PFSK-1 (cell line): ENCODE data around the gene RGS4.

Source experiments
- FOXP2 ChIP-seq: optimal IDR thresholded peaks from 2 replicates; pipeline ENCODE3; 2011; ENCODE audit warnings: borderline replicate concordance, control low read depth, inconsistent platforms; ENCODE audit not compliant: insufficient read depth; ENCODE audit errors: extremely low read length, extremely low read depth
- POLR2AphosphoS5 ChIP-seq: IDR thresholded peaks from 2 replicates; pipeline ENCODE4 v1.6.1; 2012; ENCODE audit warnings: low read depth, mild to moderate bottlenecking, control low read depth, low read length, moderate library complexity
- SIN3A ChIP-seq: IDR thresholded peaks from 2 replicates; pipeline ENCODE4 v1.6.1; 2012; ENCODE audit warnings: mild to moderate bottlenecking, low read length, moderate library complexity, borderline replicate concordance; ENCODE audit not compliant: insufficient read depth
- TAF1 ChIP-seq: IDR thresholded peaks from 2 replicates; pipeline ENCODE4 v1.6.1; 2012; ENCODE audit warnings: low read length, control low read depth, borderline replicate concordance; ENCODE audit not compliant: insufficient read depth
- TF ChIP-seq, protein P1 (sequence below), 2 experiments: IDR thresholded peaks; 2 replicates each; pipeline versions ENCODE4 v1.6.1 to v1.8.0; 2011 to 2012; ENCODE audit warnings: low read depth in 2 of 2, low read length in 2 of 2, control low read depth in 1 of 2, inconsistent platforms in 1 of 2, mild to moderate bottlenecking in 1 of 2, moderate library complexity in 1 of 2; ENCODE audit not compliant: insufficient read depth in 1 of 2

The RGS4 gene

DNA sequence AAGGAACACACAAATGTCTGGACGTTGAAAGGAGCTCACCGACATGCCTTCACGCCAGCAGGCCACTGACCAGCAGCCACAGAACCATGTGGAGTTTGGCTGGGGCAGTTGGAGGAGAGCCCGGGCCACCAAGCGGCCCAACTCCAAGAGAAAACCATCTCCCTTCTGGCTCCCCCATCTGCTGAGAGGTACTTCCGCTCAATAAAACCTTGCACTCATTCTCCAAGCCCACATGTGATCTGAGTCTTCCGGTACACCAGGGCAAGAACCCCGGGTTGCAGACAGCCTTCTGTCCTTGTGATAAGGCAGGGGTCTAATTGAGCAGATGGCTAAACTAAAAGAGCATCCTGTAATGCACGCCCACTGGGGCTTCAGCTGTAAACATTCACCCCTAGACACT is 24.4 kb downstream of the RGS4 start:
- TF ChIP-seq POLR2AphosphoS5 (no peak), SIN3A (no peak)

DNA sequence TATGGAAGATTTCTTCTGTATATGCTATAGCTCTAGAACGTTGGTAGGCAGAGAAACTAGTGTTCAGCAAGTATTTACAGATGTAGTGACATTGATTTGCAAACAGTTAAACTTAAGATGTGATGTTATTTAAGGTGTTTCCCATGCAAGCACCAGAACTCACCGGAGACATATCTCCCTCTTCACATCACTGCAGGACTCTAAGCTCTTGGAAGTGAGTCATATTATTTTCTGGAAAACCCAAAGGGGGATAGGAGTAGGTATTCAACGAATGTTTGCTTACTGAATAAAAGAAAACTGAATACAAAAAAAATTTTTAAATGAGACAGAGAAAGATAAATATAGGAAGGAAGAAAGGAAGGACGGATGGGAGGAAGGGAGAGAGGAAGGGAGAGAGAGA is 25.0 kb downstream of the RGS4 start:
- TF ChIP-seq POLR2AphosphoS5 (no peak), TAF1 (no peak), SIN3A (no peak), FOXP2 (no peak)
- TF ChIP-seq, protein P1, sequence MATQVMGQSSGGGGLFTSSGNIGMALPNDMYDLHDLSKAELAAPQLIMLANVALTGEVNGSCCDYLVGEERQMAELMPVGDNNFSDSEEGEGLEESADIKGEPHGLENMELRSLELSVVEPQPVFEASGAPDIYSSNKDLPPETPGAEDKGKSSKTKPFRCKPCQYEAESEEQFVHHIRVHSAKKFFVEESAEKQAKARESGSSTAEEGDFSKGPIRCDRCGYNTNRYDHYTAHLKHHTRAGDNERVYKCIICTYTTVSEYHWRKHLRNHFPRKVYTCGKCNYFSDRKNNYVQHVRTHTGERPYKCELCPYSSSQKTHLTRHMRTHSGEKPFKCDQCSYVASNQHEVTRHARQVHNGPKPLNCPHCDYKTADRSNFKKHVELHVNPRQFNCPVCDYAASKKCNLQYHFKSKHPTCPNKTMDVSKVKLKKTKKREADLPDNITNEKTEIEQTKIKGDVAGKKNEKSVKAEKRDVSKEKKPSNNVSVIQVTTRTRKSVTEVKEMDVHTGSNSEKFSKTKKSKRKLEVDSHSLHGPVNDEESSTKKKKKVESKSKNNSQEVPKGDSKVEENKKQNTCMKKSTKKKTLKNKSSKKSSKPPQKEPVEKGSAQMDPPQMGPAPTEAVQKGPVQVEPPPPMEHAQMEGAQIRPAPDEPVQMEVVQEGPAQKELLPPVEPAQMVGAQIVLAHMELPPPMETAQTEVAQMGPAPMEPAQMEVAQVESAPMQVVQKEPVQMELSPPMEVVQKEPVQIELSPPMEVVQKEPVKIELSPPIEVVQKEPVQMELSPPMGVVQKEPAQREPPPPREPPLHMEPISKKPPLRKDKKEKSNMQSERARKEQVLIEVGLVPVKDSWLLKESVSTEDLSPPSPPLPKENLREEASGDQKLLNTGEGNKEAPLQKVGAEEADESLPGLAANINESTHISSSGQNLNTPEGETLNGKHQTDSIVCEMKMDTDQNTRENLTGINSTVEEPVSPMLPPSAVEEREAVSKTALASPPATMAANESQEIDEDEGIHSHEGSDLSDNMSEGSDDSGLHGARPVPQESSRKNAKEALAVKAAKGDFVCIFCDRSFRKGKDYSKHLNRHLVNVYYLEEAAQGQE (IDR thresholded peaks at IDR 0.05; ENCODE audit: insufficient read depth in 1 of 2, low read depth in 2 of 2, low read length in 2 of 2), result no peak

DNA sequence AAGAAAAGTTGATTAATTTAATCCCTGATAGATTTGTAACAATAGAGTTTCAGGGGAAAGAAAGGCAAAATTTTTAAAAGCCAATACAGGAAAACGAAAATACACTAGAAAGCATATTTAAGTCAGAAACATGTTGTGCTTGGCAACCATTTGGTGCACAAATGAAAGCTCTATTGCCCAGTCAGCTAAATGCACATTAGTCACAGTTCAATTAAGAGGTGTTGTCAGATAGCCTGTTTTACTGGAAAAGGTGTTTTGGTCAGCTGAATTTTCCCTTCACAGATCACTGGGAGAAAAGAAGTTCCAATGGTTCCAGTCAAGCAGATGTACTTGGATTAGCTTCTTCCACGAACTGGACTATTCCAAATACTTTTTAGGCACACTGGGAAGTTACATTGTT is 25.4 kb downstream of the RGS4 start:
- no peak for TF ChIP-seq POLR2AphosphoS5
- TF ChIP-seq, protein P1 (IDR thresholded peaks at IDR 0.05; ENCODE audit: insufficient read depth in 1 of 2, low read depth in 2 of 2, low read length in 2 of 2), result no peak
- no peak for TF ChIP-seq FOXP2
- no peak for TF ChIP-seq TAF1
- TF ChIP-seq SIN3A, result no peak

DNA sequence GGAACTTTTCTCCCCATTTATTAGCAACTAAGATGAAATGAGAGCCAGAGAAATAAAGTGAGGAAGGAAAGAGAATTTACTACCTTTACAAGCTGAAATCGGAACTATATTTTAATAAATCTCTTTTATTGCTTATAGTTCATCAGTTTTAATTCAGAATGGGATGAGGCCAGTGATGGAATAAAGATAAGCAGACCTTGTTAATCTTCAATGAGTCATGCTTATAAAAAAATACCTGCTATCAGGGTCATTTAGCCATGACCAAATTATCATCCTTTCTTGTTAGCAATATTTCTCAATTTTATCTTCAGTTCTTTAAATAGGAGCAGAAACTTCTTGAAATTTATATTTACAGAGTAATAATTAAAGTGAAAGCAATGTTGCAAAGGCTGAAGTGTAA is 26.1 kb downstream of the RGS4 start:
- TF ChIP-seq TAF1, result no peak
- TF ChIP-seq FOXP2, result no peak
- TF ChIP-seq SIN3A, result no peak
- TF ChIP-seq, protein P1 (IDR thresholded peaks at IDR 0.05; ENCODE audit: insufficient read depth in 1 of 2, low read depth in 2 of 2, low read length in 2 of 2), result no peak
- TF ChIP-seq POLR2AphosphoS5, result no peak

DNA sequence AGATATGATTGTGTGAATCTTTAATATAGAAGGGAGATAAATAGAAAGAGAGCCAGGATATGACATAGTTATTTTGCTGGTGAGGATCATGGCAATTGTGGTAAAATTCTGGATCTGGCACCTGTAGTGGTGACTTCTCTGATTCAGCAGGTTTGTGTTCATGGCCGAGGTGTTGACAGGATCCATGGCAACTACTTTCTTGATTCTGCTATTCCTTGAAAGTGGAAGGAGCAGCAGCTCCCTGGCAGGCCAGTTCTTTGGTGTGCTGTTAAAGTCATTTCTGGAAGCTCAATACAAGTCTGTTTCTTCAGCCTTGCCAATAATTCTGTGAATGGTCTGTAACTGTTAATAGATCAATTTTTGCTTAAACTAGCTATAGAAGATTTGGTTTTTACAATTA is 33.4 kb downstream of the RGS4 start:
- TF ChIP-seq FOXP2, result no peak
- TF ChIP-seq, protein P1 (IDR thresholded peaks at IDR 0.05; ENCODE audit: insufficient read depth in 1 of 2, low read depth in 2 of 2, low read length in 2 of 2), result no peak
- TF ChIP-seq POLR2AphosphoS5, result no peak
- no peak for TF ChIP-seq SIN3A
- TF ChIP-seq TAF1, result no peak
